WTC11 (cell line): ENCODE data around the gene PKHD1. TPM values are rescaled to one million over a fixed set of nuclear protein-coding genes. Genes with fewer than 3 reads are reported as not detected.

Experiments used
- ATAC-seq: fragments of 200-7000 bp; cut with Tn5 transposase; 2 replicates; pipeline ENCODE4 v1.10.0; 2021; ENCODE audit warnings: mild to moderate bottlenecking, moderate library complexity
- CTCF ChIA-PET: fragments of 300-600 bp; sonication (Branson Sonifier 250); formaldehyde crosslinking; loops from one replicate; lab custom pipeline; 2021; ENCODE audit warnings: antibody characterized with exemption; lab: Charles Lee
- POLR2A ChIA-PET: fragments of 350-600 bp; sonication (Branson Sonifier 250); formaldehyde crosslinking; loops from one replicate; lab custom pipeline; 2021; ENCODE audit warnings: antibody characterized with exemption; lab: Charles Lee
- DNase-seq: peaks from one replicate; pipeline ENCODE4 v3.0.0; 2021; ENCODE audit warnings: low spot score
- H3K27ac Mint-ChIP-seq: 2 replicates; pipeline ENCODE4 v1.8.0; 2021; ENCODE audit warnings: mixed read lengths
- H3K27me3 Mint-ChIP-seq: 2 replicates; pipeline ENCODE4 v1.8.0; 2021; ENCODE audit warnings: low read depth, mild to moderate bottlenecking, moderate library complexity, mixed read lengths
- H3K36me3 Mint-ChIP-seq: 2 replicates; pipeline ENCODE4 v1.8.0; 2021; ENCODE audit warnings: mixed read lengths
- H3K4me1 Mint-ChIP-seq: 2 replicates; pipeline ENCODE4 v1.8.0; 2022; ENCODE audit warnings: mixed read lengths
- H3K4me3 Mint-ChIP-seq: 2 replicates; pipeline ENCODE4 v1.8.0; 2021; ENCODE audit warnings: mild to moderate bottlenecking, moderate library complexity, mixed read lengths
- H3K9me3 Mint-ChIP-seq: 2 replicates; pipeline ENCODE4 v1.8.0; 2021; ENCODE audit warnings: mixed read lengths
- CBFB ChIP-seq: sonication (generic); formaldehyde crosslinking; IDR thresholded peaks from 2 replicates; pipeline ENCODE4 v1.8.1; 2022; ENCODE audit warnings: mild to moderate bottlenecking, low read depth, missing genetic modification reagents
- ETV6 ChIP-seq: sonication (generic); formaldehyde crosslinking; IDR thresholded peaks from 2 replicates; pipeline ENCODE4 v1.8.1; 2022; ENCODE audit warnings: mild to moderate bottlenecking, missing genetic modification reagents
- FOXP4 ChIP-seq: sonication (generic); formaldehyde crosslinking; IDR thresholded peaks from 2 replicates; pipeline ENCODE4 v1.8.0; 2022; ENCODE audit warnings: mild to moderate bottlenecking, missing genetic modification reagents
- HMGA2 ChIP-seq: fragments of 250-450 bp; sonication (Bioruptor Pico); IDR thresholded peaks from 2 replicates; pipeline ENCODE4 v1.4.0; 2021; ENCODE audit warnings: mild to moderate bottlenecking, moderate library complexity
- KAT7 ChIP-seq: sonication (generic); formaldehyde crosslinking; IDR thresholded peaks from 2 replicates; pipeline ENCODE4 v1.8.1; 2023; ENCODE audit warnings: missing genetic modification reagents, mild to moderate bottlenecking, borderline replicate concordance
- MXD4 ChIP-seq: fragments of 250-450 bp; sonication (Bioruptor Pico); IDR thresholded peaks from 2 replicates; pipeline ENCODE4 v1.8.0; 2021; ENCODE audit warnings: mild to moderate bottlenecking, moderate library complexity, borderline replicate concordance
- RORB ChIP-seq: fragments of 250-450 bp; sonication (Bioruptor Pico); IDR thresholded peaks from 2 replicates; pipeline ENCODE4 v1.9.0; 2021; ENCODE audit warnings: mild to moderate bottlenecking
- ZNF138 ChIP-seq: sonication (generic); formaldehyde crosslinking; conservative IDR thresholded peaks from 2 replicates; pipeline ENCODE4 v1.8.1; 2022; ENCODE audit warnings: mild to moderate bottlenecking, moderate library complexity, missing genetic modification reagents
- ZNF396 ChIP-seq: fragments of 250-450 bp; sonication (Bioruptor Pico); IDR thresholded peaks from 2 replicates; pipeline ENCODE4 v1.8.0; 2021; ENCODE audit warnings: mild to moderate bottlenecking, moderate library complexity, borderline replicate concordance
- ZNF532 ChIP-seq: fragments of 250-450 bp; sonication (Bioruptor Pico); IDR thresholded peaks from 2 replicates; pipeline ENCODE4 v1.9.0; 2021; ENCODE audit warnings: mild to moderate bottlenecking, borderline replicate concordance
- total RNA-seq: library from RNA; stranded (reverse); gene quantifications from 3 replicates; pipeline ENCODE4 v1.2.3, GENCODE V29; 2021
- TF ChIP-seq, protein P1 (sequence below): fragments of 250-450 bp; sonication (Bioruptor Pico); IDR thresholded peaks from 2 replicates; pipeline ENCODE4 v1.9.0; 2021; ENCODE audit warnings: moderate library complexity, mild to moderate bottlenecking, inconsistent platforms, borderline replicate concordance
- TF ChIP-seq, protein P2 (sequence below): fragments of 200-600 bp; IDR thresholded peaks from 2 replicates; pipeline ENCODE4 v1.8.0; 2022; ENCODE audit warnings: antibody characterized with exemption
- TF ChIP-seq, protein P3 (sequence below): sonication (generic); formaldehyde crosslinking; IDR thresholded peaks from 2 replicates; pipeline ENCODE4 v1.8.0; 2022; ENCODE audit warnings: mild to moderate bottlenecking, missing genetic modification reagents
- TF ChIP-seq, protein P4 (sequence below): sonication (generic); formaldehyde crosslinking; conservative IDR thresholded peaks from 2 replicates; pipeline ENCODE4 v1.8.1; 2023; ENCODE audit warnings: mild to moderate bottlenecking, low read depth, missing genetic modification reagents, moderate library complexity

Gene PKHD1
- total RNA-seq, 1 experiment from 2014 or later: 0.15 TPM

GRCh38 chr6:51578994-51579393 is 508.4 kb downstream of the PKHD1 start (continued):
- TF ChIP-seq CBFB (CRISPR knock-in tag) (no peak), ZNF396 (CRISPR knock-in tag) (no peak), RORB (no peak), FOXP4 (no peak)
- TF ChIP-seq, protein P1, sequence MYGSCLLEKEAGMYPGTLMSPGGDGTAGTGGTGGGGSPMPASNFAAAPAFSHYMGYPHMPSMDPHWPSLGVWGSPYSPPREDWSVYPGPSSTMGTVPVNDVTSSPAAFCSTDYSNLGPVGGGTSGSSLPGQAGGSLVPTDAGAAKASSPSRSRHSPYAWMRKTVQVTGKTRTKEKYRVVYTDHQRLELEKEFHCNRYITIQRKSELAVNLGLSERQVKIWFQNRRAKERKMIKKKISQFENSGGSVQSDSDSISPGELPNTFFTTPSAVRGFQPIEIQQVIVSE (CRISPR knock-in tag): no peak
- TF ChIP-seq, all 79 proteins: peak for 0

GRCh38 chr6:51578362-51578761 is 509.1 kb downstream of the PKHD1 start:
- Mint-ChIP-seq H3K27ac (no peak overlapping the region), H3K36me3 (peaks cover 15% of the 10 kb centered on the region), H3K27me3 (no peaks in the 10 kb centered on the region), H3K4me3 (no peak overlapping the region), H3K4me1 (peaks cover 4% of the 10 kb centered on the region), H3K9me3 (peaks cover 29% of the 10 kb centered on the region)
- no peak for TF ChIP-seq HMGA2
- no peak for TF ChIP-seq MXD4 (CRISPR knock-in tag)
- TF ChIP-seq KAT7 (CRISPR knock-in tag): no peak
- TF ChIP-seq, protein P2, sequence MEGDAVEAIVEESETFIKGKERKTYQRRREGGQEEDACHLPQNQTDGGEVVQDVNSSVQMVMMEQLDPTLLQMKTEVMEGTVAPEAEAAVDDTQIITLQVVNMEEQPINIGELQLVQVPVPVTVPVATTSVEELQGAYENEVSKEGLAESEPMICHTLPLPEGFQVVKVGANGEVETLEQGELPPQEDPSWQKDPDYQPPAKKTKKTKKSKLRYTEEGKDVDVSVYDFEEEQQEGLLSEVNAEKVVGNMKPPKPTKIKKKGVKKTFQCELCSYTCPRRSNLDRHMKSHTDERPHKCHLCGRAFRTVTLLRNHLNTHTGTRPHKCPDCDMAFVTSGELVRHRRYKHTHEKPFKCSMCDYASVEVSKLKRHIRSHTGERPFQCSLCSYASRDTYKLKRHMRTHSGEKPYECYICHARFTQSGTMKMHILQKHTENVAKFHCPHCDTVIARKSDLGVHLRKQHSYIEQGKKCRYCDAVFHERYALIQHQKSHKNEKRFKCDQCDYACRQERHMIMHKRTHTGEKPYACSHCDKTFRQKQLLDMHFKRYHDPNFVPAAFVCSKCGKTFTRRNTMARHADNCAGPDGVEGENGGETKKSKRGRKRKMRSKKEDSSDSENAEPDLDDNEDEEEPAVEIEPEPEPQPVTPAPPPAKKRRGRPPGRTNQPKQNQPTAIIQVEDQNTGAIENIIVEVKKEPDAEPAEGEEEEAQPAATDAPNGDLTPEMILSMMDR: no peak
- TF ChIP-seq ZNF138 (CRISPR knock-in tag): no peak
- TF ChIP-seq, protein P3, sequence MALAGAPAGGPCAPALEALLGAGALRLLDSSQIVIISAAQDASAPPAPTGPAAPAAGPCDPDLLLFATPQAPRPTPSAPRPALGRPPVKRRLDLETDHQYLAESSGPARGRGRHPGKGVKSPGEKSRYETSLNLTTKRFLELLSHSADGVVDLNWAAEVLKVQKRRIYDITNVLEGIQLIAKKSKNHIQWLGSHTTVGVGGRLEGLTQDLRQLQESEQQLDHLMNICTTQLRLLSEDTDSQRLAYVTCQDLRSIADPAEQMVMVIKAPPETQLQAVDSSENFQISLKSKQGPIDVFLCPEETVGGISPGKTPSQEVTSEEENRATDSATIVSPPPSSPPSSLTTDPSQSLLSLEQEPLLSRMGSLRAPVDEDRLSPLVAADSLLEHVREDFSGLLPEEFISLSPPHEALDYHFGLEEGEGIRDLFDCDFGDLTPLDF (CRISPR knock-in tag): no peak
- TF ChIP-seq ZNF532 (CRISPR knock-in tag): no peak
- TF ChIP-seq, protein P4, sequence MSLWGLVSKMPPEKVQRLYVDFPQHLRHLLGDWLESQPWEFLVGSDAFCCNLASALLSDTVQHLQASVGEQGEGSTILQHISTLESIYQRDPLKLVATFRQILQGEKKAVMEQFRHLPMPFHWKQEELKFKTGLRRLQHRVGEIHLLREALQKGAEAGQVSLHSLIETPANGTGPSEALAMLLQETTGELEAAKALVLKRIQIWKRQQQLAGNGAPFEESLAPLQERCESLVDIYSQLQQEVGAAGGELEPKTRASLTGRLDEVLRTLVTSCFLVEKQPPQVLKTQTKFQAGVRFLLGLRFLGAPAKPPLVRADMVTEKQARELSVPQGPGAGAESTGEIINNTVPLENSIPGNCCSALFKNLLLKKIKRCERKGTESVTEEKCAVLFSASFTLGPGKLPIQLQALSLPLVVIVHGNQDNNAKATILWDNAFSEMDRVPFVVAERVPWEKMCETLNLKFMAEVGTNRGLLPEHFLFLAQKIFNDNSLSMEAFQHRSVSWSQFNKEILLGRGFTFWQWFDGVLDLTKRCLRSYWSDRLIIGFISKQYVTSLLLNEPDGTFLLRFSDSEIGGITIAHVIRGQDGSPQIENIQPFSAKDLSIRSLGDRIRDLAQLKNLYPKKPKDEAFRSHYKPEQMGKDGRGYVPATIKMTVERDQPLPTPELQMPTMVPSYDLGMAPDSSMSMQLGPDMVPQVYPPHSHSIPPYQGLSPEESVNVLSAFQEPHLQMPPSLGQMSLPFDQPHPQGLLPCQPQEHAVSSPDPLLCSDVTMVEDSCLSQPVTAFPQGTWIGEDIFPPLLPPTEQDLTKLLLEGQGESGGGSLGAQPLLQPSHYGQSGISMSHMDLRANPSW (CRISPR knock-in tag): no peak
- TF ChIP-seq ETV6 (CRISPR knock-in tag): no peak
- TF ChIP-seq CBFB (CRISPR knock-in tag): no peak
- ATAC-seq: no peak
- no peak for DNase-seq
- ChIA-PET CTCF (no interaction called here), POLR2A (no interaction called here)
